Hematopoietic multipotent progenitor cell treated with erythropoietin and hydrocortisone succinate and interleukin-3 and kit ligand, for 6 days (in vitro differentiated cells): ENCODE results near the gene MST1.

Experiments used
- DNase-seq: peaks from one replicate; pipeline ENCODE4 v3.0.0-alpha.2; 2015

The MST1 gene

DNA sequence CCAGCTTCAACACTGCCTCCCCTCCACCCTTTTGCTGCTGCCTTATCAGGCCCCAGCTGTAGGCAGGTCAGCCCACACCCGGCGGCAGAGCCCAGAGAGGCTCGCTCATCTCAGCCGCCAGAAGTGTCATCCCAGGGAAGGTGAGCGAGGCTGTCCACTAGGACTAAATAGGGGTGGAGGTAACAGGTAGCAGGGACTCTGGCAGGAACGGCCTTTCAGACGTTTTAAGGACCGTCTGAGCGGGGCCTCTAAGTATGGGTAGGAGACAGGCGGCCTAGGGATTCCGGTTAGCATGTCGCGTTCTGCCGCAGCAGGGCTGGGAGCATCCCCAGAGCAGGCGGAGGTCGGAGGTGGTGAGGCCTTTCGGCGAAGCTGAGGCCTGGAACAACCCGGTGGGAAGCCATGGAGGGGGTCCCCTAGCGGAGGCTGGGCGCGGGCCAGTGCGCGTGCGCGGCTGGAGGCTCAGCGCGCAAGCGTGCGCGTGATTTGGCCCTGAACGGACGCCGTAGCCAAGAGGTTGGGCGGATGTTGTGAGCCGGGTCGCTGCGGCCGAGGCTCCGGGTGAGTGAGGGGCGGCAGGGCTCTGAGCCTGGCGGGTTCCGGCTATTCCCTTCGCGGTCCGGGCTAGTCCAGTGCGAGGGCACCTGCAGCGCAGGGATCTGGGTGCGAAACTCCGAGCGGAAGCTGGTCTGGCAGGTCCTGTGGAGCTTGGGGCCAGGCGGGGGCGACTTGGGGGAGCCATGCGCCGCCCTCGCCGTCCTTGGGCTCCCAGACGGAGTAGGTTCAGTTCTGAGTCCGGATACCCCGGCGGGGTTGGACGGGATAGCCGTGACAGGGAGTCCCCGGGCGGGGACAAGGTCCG is at the start of gene MST1, which contains the start of gene RNF123:
MST1 (minus strand) TSS at position 429 of the 862 bp plus-strand sequence. CDS start 783 bp downstream, outside the sequence.
RNF123 (plus strand) TSS at position 512 of the 862 bp plus-strand sequence. CDS start 1,609 bp downstream, outside the sequence.
- peak; percentile 92 for DNase-seq

DNA sequence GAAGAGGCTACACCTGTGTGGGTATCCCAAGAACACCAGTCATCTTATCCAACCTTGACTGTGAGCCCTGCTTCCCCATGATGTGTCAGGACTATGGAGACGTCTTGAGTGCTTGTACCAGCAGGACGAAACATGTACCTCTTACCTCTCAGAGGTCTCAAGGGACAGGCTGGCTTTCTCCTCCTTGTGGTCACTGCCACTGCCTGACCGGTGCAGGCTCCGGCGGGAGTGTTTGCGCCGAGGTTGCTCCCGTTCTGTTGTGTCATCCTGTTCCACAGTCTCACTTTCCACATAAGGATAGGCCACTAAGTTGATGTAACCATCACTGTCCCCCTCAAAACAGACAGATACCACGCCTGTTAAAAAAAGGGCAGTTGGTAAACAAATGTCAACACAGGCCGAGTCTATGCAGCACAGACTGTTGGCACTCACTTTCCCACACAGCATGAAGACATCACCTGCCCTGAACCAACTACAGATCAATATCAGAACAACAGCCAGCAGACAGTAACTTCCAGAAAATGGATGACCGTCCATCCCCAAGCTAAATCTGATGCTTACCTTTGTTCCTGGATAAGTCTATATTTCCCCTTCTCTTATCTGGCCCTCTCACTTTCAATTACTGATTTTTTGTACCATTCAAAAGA is 48.9 kb upstream of the MST1 start:
- no peak for DNase-seq

DNA sequence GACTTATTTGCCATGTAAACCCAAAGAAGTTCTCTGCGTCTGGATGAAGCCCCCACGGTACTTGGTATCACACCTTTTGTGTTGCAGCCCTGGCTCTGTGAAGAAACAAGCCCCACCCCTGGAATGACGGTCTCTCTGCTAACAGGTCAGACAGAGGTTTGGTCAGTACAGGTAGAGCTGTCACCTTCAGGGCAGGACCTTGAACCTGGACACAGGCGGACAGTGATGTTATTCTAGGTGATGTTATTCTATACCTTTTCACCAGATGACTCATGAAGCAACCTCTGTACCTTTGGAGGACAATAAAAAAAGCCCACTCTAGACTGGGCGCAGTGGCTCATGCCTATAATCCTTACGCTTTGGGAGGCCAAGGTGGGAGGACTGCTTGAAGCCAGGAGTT is 45.5 kb upstream of the MST1 start:
- no peak for DNase-seq

GRCh38 chr3:49733551-49733950 is 44.3 kb upstream of the MST1 start:
- no peak for DNase-seq

- DNase-seq, result no peak
Measured at GRCh38 chr3:49732597-49732996, 43.3 kb upstream of the MST1 start.

DNA sequence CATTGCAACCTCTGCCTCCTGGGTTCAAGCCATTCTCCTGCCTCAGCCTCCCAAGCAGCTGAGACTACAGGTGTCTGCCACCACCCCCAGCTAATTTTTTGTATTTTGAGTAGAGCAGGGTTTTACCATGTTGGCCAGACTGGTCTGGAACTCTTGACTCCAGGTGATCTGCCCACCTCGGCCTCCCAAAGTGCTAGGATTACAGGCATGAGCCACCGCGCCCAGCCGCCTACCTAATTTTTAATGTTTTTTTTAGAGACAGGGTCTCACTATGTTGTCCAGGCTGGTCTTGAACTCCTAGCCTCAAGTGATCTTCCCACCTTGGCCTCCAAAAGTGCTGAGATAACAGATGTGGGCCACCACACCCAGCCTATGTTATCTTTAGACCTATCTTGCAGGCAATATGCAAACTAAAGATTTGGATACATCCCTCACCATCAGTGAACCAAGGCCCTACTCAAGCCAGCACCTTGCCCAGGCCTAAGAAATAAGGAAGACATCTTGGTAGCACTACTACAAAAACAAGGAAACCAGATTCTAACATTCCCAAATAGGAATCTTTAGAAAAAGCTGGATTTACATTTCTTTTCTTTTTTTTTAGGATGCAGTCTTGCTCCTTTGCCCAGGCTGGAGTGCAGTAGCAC is 40.8 kb upstream of the MST1 start:
- DNase-seq, result peak; percentile 33

GRCh38 chr3:49727924-49728361 is 38.7 kb upstream of the MST1 start:
- DNase-seq, result no peak

DNA sequence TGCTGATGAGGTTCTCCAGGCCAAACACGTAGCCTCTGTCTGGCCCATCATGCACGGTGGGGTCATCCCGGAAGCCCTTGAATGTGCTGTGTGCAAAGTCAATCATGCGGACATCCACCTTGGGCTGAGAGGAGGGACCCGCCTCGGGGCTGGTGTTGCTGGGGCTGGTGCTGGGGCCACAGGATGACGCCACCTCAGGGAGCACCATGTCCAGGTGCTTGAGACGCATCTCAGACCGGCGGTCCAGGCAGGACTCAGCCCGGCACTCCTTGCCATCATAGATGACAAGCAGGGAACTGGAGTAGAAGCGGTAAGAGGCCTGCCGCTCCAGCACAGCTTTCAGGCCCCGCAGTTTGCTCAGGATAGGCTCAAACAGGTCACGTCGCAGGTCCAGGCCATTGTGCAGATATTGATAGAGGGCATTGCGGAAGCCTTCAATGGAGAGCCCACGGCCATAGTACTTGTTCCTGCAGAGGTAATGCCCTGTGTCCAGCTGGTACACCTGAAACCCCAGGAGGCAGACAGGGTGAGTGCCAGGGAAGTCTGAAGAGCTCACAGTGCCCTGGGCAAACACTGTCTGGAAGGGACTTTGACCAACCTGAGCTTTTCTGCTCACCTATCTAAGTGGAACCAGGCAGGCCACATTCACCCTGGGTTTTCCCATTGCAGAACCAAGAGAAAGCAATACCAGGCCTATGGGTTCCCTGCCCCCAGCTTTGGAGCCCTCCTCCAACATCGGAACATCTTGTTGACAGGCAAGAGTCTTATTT is 38.1 kb upstream of the MST1 start:
- DNase-seq, result no peak

- DNase-seq, result no peak
Measured at GRCh38 chr3:49725906-49726681, 36.8 kb upstream of the MST1 start.

DNA sequence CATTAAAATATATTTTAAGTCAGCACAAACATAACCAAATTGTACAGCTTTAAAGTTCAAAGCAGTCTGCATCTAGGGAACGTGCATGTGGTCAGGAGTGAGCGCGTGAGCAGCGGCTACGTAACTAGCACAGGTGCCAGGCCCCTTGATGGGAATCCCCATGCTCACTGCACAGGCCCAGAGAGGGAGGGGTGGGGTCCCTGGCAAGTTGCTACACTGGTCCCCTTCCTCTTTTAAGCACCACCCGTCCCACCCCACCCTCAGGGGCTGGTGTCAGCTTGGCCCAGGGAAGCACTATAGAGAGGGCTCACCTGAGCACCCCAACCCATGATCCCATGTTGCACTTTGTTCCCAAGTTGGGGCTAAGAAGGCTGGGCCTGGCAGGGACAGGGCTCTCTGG is 35.3 kb upstream of the MST1 start:
- peak; percentile 27 for DNase-seq

GRCh38 chr3:49723628-49724551 is 34.6 kb upstream of the MST1 start, which contains the start of gene GMPPB:
TSS of gene GMPPB (minus strand) at chr3:49723951. CDS start at chr3:49723726, 225 bp downstream.
- DNase-seq, result peak; percentile 98

DNA sequence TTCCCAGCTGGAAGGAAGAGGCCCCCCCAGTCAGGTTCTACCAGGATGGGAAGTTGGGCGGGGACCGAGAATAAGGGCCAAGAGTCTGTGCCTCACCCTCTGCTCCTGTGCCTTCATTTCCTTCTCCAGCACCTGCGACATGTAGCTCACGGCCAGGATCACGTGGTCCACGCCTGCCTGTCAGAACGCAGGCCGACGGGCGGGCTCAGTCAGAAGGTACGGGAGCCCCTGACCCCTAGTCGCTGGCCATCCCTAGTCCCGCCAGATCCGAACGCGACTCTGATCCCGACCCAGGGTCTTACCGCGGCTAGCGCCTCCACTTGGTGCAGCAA is 34.0 kb upstream of the MST1 start:
- DNase-seq, result peak; percentile 76

DNA sequence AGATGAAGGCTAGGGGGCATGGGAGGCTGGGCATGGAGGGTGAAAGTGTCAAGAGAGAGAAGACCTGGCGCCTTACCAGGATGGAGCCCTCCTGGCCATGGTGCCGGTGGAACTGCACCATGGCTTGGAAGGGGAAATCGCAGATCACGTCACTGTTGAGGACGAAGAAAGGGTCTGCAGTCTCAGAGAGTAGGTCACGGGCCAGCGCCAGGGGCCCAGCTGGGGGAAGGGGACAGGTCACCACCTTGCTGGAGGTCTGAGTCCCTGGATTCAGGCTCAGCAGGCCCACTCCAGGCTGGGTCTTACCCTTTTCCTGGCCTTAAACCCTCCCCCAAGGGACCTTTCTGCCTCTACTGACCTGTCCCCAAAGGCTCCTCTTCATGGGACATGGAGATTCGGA is 33.6 kb upstream of the MST1 start:
- DNase-seq, result no peak

- DNase-seq, result no peak
Measured at GRCh38 chr3:49721896-49722781, 32.9 kb upstream of the MST1 start.

DNA sequence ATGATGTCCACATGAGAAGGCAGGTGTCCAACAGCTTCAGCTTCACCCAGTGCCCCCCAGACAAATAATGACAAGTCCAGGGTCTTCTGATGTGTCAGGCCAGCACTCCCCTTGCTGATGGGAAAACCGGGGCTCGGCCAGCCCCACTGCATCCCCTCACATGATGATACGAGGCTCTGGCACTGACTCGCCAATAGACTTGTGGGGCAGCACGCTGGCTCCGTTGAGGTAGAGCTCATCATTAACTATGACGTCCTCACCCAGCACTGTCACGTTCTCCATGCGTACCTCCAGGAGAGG is 32.3 kb upstream of the MST1 start:
- DNase-seq, result no peak

GRCh38 chr3:49720855-49721595 is 31.8 kb upstream of the MST1 start:
- DNase-seq, result no peak

- DNase-seq, result peak; percentile 98
Measured at GRCh38 chr3:49719214-49719884, 30.1 kb upstream of the MST1 start, which contains the start of gene AMIGO3. TSS of gene AMIGO3 (minus strand) at chr3:49719684. CDS start at chr3:49719465, 219 bp downstream.

GRCh38 chr3:49718858-49719213 is 29.6 kb upstream of the MST1 start:
- peak; percentile 52 for DNase-seq
